GDM1 (cell line): ENCODE data around the gene POU5F1.
"Not testable (repeated sequence)": the region's sequence is repeated elsewhere in the genome, so short reads cannot be mapped to it uniquely, and the experiment has no call there.

ENCODE experiments used
- DNase-seq: peaks from one replicate; lab custom pipeline; 2025; lab: John Stamatoyannopoulos, UW

The POU5F1 gene

GRCh38 chr6:31190488-31190887 is 20.0 kb upstream of the POU5F1 start:
- DNase-seq = no peak

- not testable (repeated sequence) for DNase-seq
Measured at GRCh38 chr6:31189223-31189622, 18.7 kb upstream of the POU5F1 start.

GRCh38 chr6:31187780-31188194 is 17.3 kb upstream of the POU5F1 start:
- DNase-seq = no peak

GRCh38 chr6:31186052-31186734 is 15.7 kb upstream of the POU5F1 start:
- no peak for DNase-seq

- DNase-seq = not testable (repeated sequence)
Measured at GRCh38 chr6:31185695-31186051, 15.2 kb upstream of the POU5F1 start.

- DNase-seq = not testable (repeated sequence)
Measured at GRCh38 chr6:31183859-31184258, 13.4 kb upstream of the POU5F1 start.

- DNase-seq = not testable (repeated sequence)
Measured at GRCh38 chr6:31183287-31183686, 12.8 kb upstream of the POU5F1 start.

- peak; percentile 86 for DNase-seq
Measured at GRCh38 chr6:31180500-31180899, 10.0 kb upstream of the POU5F1 start.

GRCh38 chr6:31179896-31180295 is 9.4 kb upstream of the POU5F1 start:
- no peak for DNase-seq

GRCh38 chr6:31179042-31179386 is 8.5 kb upstream of the POU5F1 start:
- no peak for DNase-seq

- no peak for DNase-seq
Measured at GRCh38 chr6:31178143-31179041, 7.9 kb upstream of the POU5F1 start.

GRCh38 chr6:31175971-31176370 is 5.5 kb upstream of the POU5F1 start:
- no peak for DNase-seq

GRCh38 chr6:31174378-31174777 is 3.9 kb upstream of the POU5F1 start:
- DNase-seq = no peak

GRCh38 chr6:31173406-31173805 is 2.9 kb upstream of the POU5F1 start:
- DNase-seq = no peak

- DNase-seq = no peak
Measured at GRCh38 chr6:31172973-31173384, 2.5 kb upstream of the POU5F1 start.

- DNase-seq = no peak
Measured at GRCh38 chr6:31171931-31172905, 1.7 kb upstream of the POU5F1 start.

- no peak for DNase-seq
Measured at GRCh38 chr6:31170987-31171671, 647 bp upstream of the POU5F1 start.

GRCh38 chr6:31169858-31170599 is 453 bp downstream of the POU5F1 start:
- not testable (repeated sequence) for DNase-seq

GRCh38 chr6:31169123-31169857 is 1.2 kb downstream of the POU5F1 start:
- no peak for DNase-seq

GRCh38 chr6:31168606-31169005 is 1.9 kb downstream of the POU5F1 start:
- DNase-seq = no peak
